IMR-90 (cell line): ENCODE measurements around the gene DAAM1. TPM values are rescaled to one million over a fixed set of nuclear protein-coding genes. Genes with fewer than 3 reads are reported as not detected.

Experiments used
- ATAC-seq: fragments of 200-7000 bp; cut with Tn5 transposase; 2 replicates; pipeline ENCODE4 v1.9.1; 2020; ENCODE audit warnings: low read depth, mild to moderate bottlenecking, moderate library complexity
- BruUV-seq: library from RNA; stranded (reverse); fragments of 400-500 nt; replicated peaks from 2 replicates; lab custom pipeline; 2021; lab: Mats Ljungman, UMichigan
- CTCF ChIA-PET: fragments of 300-600 bp; formaldehyde crosslinking; extraction: SDS; loops from one replicate; lab custom pipeline; 2021; ENCODE audit warnings: antibody characterized with exemption; lab: Yijun Ruan, JAX
- POLR2A ChIA-PET: fragments of 300-600 bp; sonication (Branson Sonifier 250); formaldehyde crosslinking; loops from one replicate; lab custom pipeline; 2022; ENCODE audit warnings: antibody characterized with exemption; ENCODE audit not compliant: unreplicated experiment; lab: Charles Lee
- DNase-seq: peaks from one replicate; pipeline ENCODE4 v3.0.0; 2013
- H2AFZ ChIP-seq: replicated peaks from 2 replicates; pipeline ENCODE3; 2013; ENCODE audit warnings: low read length, mild to moderate bottlenecking; ENCODE audit not compliant: poor library complexity
- H2AK5ac ChIP-seq: 2 replicates; pipeline ENCODE4 v1.6.1; 2013; ENCODE audit warnings: low read depth, low read length, inconsistent platforms
- H2AK9ac ChIP-seq: replicated peaks from 2 replicates; pipeline ENCODE3; 2013; ENCODE audit warnings: mild to moderate bottlenecking, low read depth, low read length, moderate library complexity; ENCODE audit not compliant: poor library complexity
- H2BK120ac ChIP-seq: 2 replicates; pipeline ENCODE4 v1.6.1; 2013; ENCODE audit warnings: low read depth, low read length, inconsistent platforms
- H2BK15ac ChIP-seq: 3 replicates; pipeline ENCODE4 v1.6.1; 2013; ENCODE audit warnings: low read depth, low read length, inconsistent platforms
- H2BK20ac ChIP-seq: 2 replicates; pipeline ENCODE4 v1.6.1; 2013; ENCODE audit warnings: low read depth, mild to moderate bottlenecking, inconsistent platforms, low read length, moderate library complexity
- H2BK5ac ChIP-seq: 2 replicates; pipeline ENCODE4 v1.6.1; 2013; ENCODE audit warnings: mild to moderate bottlenecking, low read depth, low read length, inconsistent platforms; ENCODE audit not compliant: poor library complexity, severe bottlenecking
- H3K14ac ChIP-seq: replicated peaks from 2 replicates; pipeline ENCODE4 v1.6.1; 2013; ENCODE audit warnings: low read depth, low read length, inconsistent platforms
- H3K18ac ChIP-seq: 2 replicates; pipeline ENCODE4 v1.6.1; 2013; ENCODE audit warnings: low read depth, low read length, control low read depth
- H3K23ac ChIP-seq: 2 replicates; pipeline ENCODE4 v1.6.1; 2013; ENCODE audit warnings: low read depth, low read length, inconsistent platforms
- H3K27ac ChIP-seq: 2 replicates; pipeline ENCODE4 v1.5.1; 2013; ENCODE audit warnings: mild to moderate bottlenecking, control low read depth, low read length; ENCODE audit not compliant: insufficient read depth
- H3K27me3 ChIP-seq: 2 replicates; pipeline ENCODE4 v1.6.1; 2013; ENCODE audit warnings: low read length; ENCODE audit not compliant: control insufficient read depth, insufficient read depth
- H3K36me3 ChIP-seq: 2 replicates; pipeline ENCODE4 v1.6.1; 2013; ENCODE audit warnings: low read length, mixed read lengths; ENCODE audit not compliant: control insufficient read depth, insufficient read depth
- H3K4ac ChIP-seq: 2 replicates; pipeline ENCODE4 v1.6.1; 2013; ENCODE audit warnings: low read depth, low read length, inconsistent platforms
- H3K4me1 ChIP-seq: 2 replicates; pipeline ENCODE4 v1.6.1; 2013; ENCODE audit warnings: low read length, mixed read lengths; ENCODE audit not compliant: control insufficient read depth, insufficient read depth
- H3K4me2 ChIP-seq: 2 replicates; pipeline ENCODE4 v1.6.1; 2013; ENCODE audit warnings: low read depth, mild to moderate bottlenecking, control low read depth, low read length, moderate library complexity
- H3K4me3 ChIP-seq: 2 replicates; pipeline ENCODE4 v1.5.1; 2013; ENCODE audit warnings: low read depth, mild to moderate bottlenecking, control low read depth, low read length, moderate library complexity; ENCODE audit not compliant: insufficient read depth
- H3K56ac ChIP-seq: 2 replicates; pipeline ENCODE4 v1.6.1; 2013; ENCODE audit warnings: low read length, inconsistent platforms; ENCODE audit not compliant: insufficient read depth; ENCODE audit errors: extremely low read depth
- H3K79me1 ChIP-seq, 2 experiments: 2 replicates each; pipeline ENCODE4 v1.6.1; 2013; ENCODE audit warnings: low read length in 2 of 2, inconsistent platforms in 1 of 2, low read depth in 1 of 2
- H3K9ac ChIP-seq: 2 replicates; pipeline ENCODE4 v1.6.1; 2013; ENCODE audit warnings: low read depth, low read length, control low read depth
- H3K9me1 ChIP-seq: 2 replicates; pipeline ENCODE4 v1.6.1; 2013; ENCODE audit warnings: low read length, inconsistent platforms; ENCODE audit not compliant: insufficient read depth
- H3K9me3 ChIP-seq: 2 replicates; pipeline ENCODE4 v1.6.1; 2013; ENCODE audit warnings: low read length; ENCODE audit not compliant: control insufficient read depth, insufficient read depth
- H4K20me1 ChIP-seq: 2 replicates; pipeline ENCODE4 v1.6.1; 2013; ENCODE audit warnings: low read length, inconsistent platforms; ENCODE audit not compliant: insufficient read depth
- H4K5ac ChIP-seq: 2 replicates; pipeline ENCODE4 v1.6.1; 2013; ENCODE audit warnings: mild to moderate bottlenecking, low read depth, low read length, control low read depth
- H4K8ac ChIP-seq, 2 experiments: 2 replicates each; pipeline ENCODE4 v1.6.1; 2013; ENCODE audit warnings: low read depth in 2 of 2, low read length in 2 of 2, control low read depth in 1 of 2, inconsistent platforms in 1 of 2
- H4K91ac ChIP-seq: 2 replicates; pipeline ENCODE4 v1.6.1; 2013; ENCODE audit warnings: low read depth, low read length, inconsistent platforms; ENCODE audit not compliant: insufficient read depth
- CEBPB ChIP-seq: IDR thresholded peaks from 2 replicates; pipeline ENCODE4 v1.6.1; 2012; ENCODE audit warnings: low read depth, low read length, improper control_type of control experiment
- FOS ChIP-seq: fragments of 150-350 bp; IDR thresholded peaks from 2 replicates; pipeline ENCODE4 v1.6.1; 2016; ENCODE audit warnings: low read depth, low read length
- WGBS, 2 experiments: methylation state at CpG; one replicate each; pipeline versions ENCODE4 v1.1.5 to v1.1.7; 2013; ENCODE audit warnings: missing lambda C conversion rate in 2 of 2; ENCODE audit not compliant: insufficient read length in 1 of 2; ENCODE audit errors: extremely low coverage in 2 of 2; 5-methylcytosine and 5-hydroxymethylcytosine counted together
- dilution Hi-C: fragments of 300-500 bp; cut with HindIII; formaldehyde crosslinking; loops from one replicate; pipeline ENCODE4 v1.14.3; 2018; ENCODE audit warnings: low sequenced_read_pairs; ENCODE audit not compliant: unreplicated experiment
- in situ Hi-C: fragments of 300-500 bp; cut with MboI; formaldehyde crosslinking; loops from 3 replicates; pipeline ENCODE4 v1.14.3; 2019; ENCODE audit warnings: low sequenced_read_pairs, inconsistent platforms, mixed read lengths
- intact Hi-C: fragments of 100-400 bp; cut with micrococcal nuclease; formaldehyde crosslinking; loops from 2 replicates; pipeline ENCODE4 v1.10.0; 2022
- polyA plus RNA-seq, 3 experiments: library from polyadenylated mRNA; depleted of rRNA; stranded (reverse); fragments of >200 nt; gene quantifications; 2 replicates each; pipeline ENCODE4 v1.2.3, GENCODE V29; 2012; ENCODE audit warnings: low replicate concordance in 1 of 3
- total RNA-seq: library from RNA; depleted of rRNA; stranded (reverse); fragments of >200 nt; gene quantifications from 2 replicates; pipeline ENCODE4 v1.2.3, GENCODE V29; 2012

The DAAM1 gene
- total and polyA plus RNA-seq, 2 of the 4 experiments (the other 2 are of a cell fraction): 4.8 to 5.4 TPM

GRCh38 chr14:59281609-59282377 is 93.3 kb downstream of the DAAM1 start:
- intact Hi-C loops (no loop called here), in situ Hi-C loops (no loop called here)

More at GRCh38 chr14:59281609-59282377, 93.3 kb downstream of the DAAM1 start:
- peak overlapping the region in 1 of 2 experiments; percentile 30; a peak in 2 of 4 replicates for H4K8ac ChIP-seq
- H2AK5ac ChIP-seq: peak overlapping the region; percentile 70; the same call in 1 of the 2 replicates
- no peaks in the 10 kb centered on the region; the same call in 1 of the 2 replicates for H3K9me3 ChIP-seq
- peaks cover 5% of the 10 kb centered on the region for H3K9me1 ChIP-seq
- no peak overlapping the region for H3K4me3 ChIP-seq
- ATAC-seq (no peak; the same call in 1 of the 2 replicates), DNase-seq (peak; percentile 72)
- H3K79me1 ChIP-seq: no peaks in the 10 kb centered on the region
- H3K4me2 ChIP-seq: peak overlapping the region; percentile 33; the same call in 1 of the 2 replicates
- peak overlapping the region; percentile 37 for H2BK5ac ChIP-seq
- CTCF ChIA-PET: no interaction called here
- POLR2A ChIA-PET: interaction anchor here (0.5 kb wide), 1 partner anchor 25 kb away, joined by 3 read pairs; no protein-coding TSS in a partner anchor
- 0 out of 2 replicates have a peak overlapping the region, but pooled peaks have one; percentile 20 for H3K23ac ChIP-seq
- H2AK9ac ChIP-seq: no peak overlapping the region
- dilution Hi-C loops: no loop called here
- peak overlapping the region; percentile 58; the same call in 1 of the 2 replicates for H4K5ac ChIP-seq
- H2BK120ac ChIP-seq: peak overlapping the region; percentile 54; the same call in 1 of the 2 replicates
- 0 out of 2 replicates have a peak overlapping the region, but pooled peaks have one; percentile 68 for H2BK20ac ChIP-seq
- no peaks in the 10 kb centered on the region for H4K20me1 ChIP-seq
- H3K9ac ChIP-seq: no peak overlapping the region
- H3K27me3 ChIP-seq: no peaks in the 10 kb centered on the region
- H3K56ac ChIP-seq: no peak overlapping the region
- H3K4ac ChIP-seq: peak overlapping the region; percentile 62; the same call in 1 of the 2 replicates
- H3K36me3 ChIP-seq: no peaks in the 10 kb centered on the region
- peak overlapping the region; percentile 72; the same call in 1 of the 2 replicates for H3K18ac ChIP-seq
- no peak overlapping the region for H2AFZ ChIP-seq
- 0 out of 3 replicates have a peak overlapping the region, but pooled peaks have one; percentile 2 for H2BK15ac ChIP-seq
- TF ChIP-seq CEBPB (peak; percentile 72), FOS (no peak)
- WGBS, 2 experiments: no CpG with 5 or more reads among the region's 3 CpGs
- no peak overlapping the region for H4K91ac ChIP-seq
- no TSS peak for BruUV-seq
- peak overlapping the region; percentile 31; the same call in 1 of the 2 replicates for H3K14ac ChIP-seq
- no peak overlapping the region for H3K27ac ChIP-seq
- peaks cover 15% of the 10 kb centered on the region for H3K4me1 ChIP-seq
